ENCODE measurements around the gene NRG3. TPM values are rescaled to one million over a fixed set of nuclear protein-coding genes. Genes with fewer than 3 reads are reported as not detected.

Gene NRG3
- total RNA-seq, 4 donors from 2014 or later, result 0.22 to 2.4 TPM; not detected in 2

DNA sequence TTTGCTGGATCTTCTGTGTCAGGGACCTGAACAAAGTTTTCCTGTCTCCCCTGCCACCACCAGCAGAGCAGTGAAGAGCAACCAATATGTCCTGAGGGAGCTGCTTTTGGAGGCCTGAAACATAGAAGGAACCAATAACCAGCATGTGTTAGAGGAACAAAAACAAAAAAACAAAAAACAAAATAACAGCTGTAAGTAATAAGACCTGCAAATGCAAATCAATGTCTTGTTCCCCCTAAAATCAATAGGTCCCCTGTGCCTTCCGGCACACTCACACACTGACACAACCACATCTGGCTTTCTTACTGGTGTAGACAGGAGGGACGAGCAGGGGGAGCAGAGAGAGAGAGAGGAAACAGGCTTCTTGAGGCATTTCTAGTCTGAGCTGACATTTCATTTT lies 94.1 kb downstream of the NRG3 start:
- TF ChIP-seq, protein P1, sequence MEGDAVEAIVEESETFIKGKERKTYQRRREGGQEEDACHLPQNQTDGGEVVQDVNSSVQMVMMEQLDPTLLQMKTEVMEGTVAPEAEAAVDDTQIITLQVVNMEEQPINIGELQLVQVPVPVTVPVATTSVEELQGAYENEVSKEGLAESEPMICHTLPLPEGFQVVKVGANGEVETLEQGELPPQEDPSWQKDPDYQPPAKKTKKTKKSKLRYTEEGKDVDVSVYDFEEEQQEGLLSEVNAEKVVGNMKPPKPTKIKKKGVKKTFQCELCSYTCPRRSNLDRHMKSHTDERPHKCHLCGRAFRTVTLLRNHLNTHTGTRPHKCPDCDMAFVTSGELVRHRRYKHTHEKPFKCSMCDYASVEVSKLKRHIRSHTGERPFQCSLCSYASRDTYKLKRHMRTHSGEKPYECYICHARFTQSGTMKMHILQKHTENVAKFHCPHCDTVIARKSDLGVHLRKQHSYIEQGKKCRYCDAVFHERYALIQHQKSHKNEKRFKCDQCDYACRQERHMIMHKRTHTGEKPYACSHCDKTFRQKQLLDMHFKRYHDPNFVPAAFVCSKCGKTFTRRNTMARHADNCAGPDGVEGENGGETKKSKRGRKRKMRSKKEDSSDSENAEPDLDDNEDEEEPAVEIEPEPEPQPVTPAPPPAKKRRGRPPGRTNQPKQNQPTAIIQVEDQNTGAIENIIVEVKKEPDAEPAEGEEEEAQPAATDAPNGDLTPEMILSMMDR (IDR thresholded peaks at IDR 0.05; ENCODE audit: low read depth), result no peak

DNA sequence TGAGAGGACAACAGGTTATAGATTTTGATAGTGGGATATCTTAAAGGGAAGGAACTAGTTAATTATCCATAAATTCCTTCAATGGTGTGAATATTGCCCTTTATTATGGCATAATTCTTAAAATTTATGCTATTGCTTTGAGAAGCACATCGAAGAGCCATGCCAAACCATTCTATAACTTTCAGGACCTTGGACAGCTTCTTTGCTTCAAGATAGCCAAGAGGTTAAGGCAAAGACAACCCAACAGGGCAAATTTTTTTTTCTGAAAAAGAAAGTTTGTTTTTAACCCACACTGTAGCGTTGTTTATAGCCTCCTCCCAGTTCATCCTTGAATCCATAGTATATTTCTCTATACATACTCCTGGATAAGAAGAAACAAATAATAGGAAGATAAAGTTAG lies 103.2 kb downstream of the NRG3 start:
- TF ChIP-seq, protein P1 (IDR thresholded peaks at IDR 0.05; ENCODE audit: low read depth), result no peak

DNA sequence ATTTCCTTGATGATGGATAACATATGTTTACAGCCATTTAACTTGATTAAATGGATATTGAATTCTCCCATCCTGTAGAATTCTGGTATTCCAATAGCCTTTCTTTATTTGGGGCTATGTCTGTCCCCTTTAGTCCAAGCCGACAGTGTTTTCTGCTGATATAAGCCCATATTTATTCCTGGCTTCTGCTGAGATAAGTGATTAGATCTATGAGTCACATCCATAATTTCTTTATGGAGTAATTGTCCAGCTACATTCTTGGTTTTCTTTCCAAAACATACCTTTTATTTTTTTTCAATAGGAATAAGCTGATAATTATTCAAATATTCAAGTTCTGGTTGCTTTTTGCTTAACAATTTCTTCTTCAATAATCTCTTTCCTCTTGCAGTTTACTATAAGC lies 106.7 kb downstream of the NRG3 start:
- TF ChIP-seq, protein P1 (IDR thresholded peaks at IDR 0.05; ENCODE audit: low read depth), result no peak

DNA sequence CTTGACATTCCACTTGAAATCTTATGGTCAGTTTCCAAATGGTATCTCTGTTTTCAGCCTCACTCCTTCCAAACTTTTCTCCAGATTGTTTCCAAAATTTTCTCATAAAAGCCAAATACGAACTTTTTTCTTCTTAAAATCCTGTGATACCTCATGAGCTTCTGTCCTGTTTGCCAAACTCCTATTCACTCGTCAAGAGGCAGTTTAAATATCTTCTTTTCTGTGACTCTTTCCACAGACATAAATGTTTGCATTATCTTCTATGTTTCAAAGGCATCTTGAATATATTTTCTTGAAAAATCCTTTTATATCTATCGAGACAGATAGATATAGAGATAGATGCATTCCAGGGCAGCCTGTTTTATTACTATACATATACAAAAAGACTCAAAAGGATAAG lies 109.4 kb downstream of the NRG3 start:
- TF ChIP-seq, protein P1 (IDR thresholded peaks at IDR 0.05; ENCODE audit: low read depth), result no peak

DNA sequence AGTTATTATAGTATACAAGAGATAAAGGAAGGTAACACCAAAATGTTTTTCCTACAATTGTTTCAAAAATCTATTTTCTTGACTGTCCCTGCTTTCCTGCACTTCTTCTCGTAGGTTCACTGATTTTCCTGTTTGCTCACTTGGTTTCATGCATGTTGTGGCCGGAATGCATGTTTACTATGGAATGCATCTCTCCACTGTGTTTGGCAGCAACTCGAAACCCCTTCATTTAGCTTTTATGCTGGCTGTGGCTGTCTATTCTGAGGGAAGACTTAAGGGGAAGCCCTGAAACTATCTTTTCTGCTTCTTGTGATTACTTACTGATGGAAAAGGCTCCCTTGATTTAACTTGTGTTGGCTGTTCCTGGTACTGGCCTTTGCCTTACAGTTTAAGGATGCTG lies 120.3 kb downstream of the NRG3 start:
- TF ChIP-seq, protein P1 (IDR thresholded peaks at IDR 0.05; ENCODE audit: low read depth), result no peak

DNA sequence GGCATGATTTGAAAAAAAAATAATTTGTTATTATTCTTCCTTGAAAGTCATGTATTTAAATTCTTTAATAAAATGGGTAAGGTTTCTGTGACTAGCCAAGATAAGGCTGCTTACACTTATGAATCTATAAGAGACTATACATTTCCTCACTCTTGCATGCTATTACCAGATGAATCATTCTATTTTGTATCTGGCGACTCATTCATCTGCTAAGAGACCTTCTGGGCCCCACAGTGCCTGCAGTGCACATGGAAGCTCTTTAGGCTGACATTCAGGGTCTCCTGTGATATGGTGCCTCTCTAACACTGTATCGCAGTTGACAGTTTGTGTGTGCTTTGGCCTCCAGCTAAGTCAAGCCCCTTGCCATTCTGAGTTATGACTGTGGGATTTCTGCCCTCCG lies 121.9 kb downstream of the NRG3 start:
- TF ChIP-seq, protein P1 (IDR thresholded peaks at IDR 0.05; ENCODE audit: low read depth), result no peak

DNA sequence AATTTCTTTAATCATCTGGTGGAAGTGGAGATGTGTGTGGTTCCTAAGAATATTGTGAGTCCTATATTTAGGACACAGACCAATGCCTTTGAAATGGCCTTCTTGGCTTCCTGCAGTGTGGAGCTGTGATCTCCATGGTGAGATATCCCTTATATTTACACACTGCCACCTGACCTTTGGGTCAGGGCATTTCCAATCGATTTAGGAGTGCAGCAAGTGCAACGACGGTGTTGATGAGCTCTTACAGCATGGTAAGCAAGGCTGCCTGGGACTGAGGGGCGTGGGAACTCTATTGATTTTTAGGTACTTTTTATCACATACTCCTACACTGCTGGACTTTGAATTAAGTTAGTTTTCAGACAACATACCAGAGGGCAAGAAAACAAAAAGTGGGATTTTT lies 146.0 kb downstream of the NRG3 start:
- TF ChIP-seq, protein P1 (IDR thresholded peaks at IDR 0.05; ENCODE audit: low read depth), result no peak

Measured in subcutaneous adipose tissue (tissue), 4 donors.